Measurements from ENCODE around the gene S100A13. TPM values are rescaled to one million over a fixed set of nuclear protein-coding genes. Genes with fewer than 3 reads are reported as not detected.
"Not testable (repeated sequence)": the region's sequence is repeated elsewhere in the genome, so short reads cannot be mapped to it uniquely, and the experiment has no call there.

Gene S100A13
- total RNA-seq, 1 donor from 2014 or later = 91.7 TPM

DNA sequence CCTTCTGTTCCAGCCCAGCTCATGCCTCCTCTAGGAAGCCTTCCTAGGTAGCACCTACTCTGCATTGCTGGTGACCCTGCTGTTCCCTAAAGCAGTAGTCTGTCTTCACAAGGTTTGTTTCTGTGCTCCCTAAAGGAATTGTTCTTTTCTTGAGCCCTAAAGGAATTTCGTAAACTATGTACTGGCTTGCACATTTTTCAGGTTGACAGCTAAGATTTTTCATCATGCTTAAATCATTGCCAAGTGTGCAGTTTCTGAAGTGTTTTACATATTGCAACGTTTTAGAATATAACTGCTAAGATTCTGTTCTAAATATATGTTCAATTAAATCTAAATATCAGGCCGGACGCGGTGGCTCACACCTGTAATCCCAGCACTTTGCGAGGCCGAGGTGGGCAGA lies 27.5 kb downstream of the S100A13 start:
- no peak for DNase-seq

- DNase-seq = peak; percentile 96
These were observed 28.8 kb downstream of the S100A13 start for GRCh38 chr1:153598309-153599172.

- peak; percentile 59 for DNase-seq
These were observed 30.1 kb downstream of the S100A13 start for GRCh38 chr1:153597206-153597605.

DNA sequence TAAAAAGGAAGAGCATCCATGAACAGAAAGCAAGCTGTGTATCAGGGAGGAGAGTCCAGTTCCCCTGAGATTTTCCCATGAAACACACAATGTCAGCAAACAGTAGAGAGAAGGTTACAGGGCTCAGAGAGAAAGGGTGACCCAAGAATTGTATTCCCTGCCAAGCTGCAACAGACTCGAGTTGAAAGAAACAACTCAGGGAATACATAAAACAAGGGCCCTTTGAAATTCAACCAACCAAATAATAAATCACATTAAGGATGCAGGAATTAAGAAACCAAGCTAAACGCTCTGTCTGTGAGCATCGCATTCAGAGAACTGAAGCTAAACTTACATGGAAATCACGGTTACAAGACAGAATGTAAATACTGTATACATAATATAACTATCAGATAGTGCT lies 34.6 kb downstream of the S100A13 start:
- DNase-seq = no peak

DNA sequence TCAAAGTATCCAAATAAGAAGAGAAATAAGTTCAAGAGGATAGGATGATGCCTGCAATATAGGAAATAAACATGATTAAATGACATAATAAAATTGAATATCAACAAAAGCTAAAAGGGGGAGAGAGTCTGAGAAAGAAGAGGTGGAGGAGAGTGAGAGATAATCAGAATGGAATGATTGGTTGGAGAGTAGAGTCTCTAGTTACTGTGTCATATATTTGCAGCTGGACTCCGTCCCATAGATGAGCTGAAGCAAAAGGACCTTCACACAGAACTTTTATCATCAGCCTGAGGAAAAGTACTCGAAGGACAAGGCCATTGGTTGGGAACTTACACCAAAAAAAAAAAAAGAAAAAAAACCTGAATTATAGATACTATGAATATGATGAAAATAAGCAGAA lies 38.8 kb downstream of the S100A13 start:
- no peak for DNase-seq

DNA sequence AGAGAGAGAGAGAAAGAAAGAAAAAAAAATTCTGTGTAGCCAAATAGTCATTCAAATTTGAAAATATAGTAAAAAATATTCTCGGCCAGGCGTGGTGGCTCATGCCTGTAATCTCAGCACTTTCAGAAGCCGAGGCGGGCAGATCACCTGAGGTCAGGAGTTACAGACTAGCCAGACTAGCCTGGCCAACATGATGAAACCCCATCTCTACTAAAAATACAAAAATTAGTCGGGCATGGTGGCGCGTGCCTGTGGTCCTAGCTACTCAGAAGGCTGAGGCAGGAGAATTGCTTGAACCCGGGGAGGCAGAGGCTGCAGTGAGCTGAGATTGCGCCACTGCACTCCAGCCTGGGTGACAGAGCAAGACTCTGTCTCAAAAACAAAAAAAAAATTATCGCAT lies 39.3 kb downstream of the S100A13 start:
- not testable (repeated sequence) for DNase-seq

GRCh38 chr1:153587314-153587713 lies 40.0 kb downstream of the S100A13 start:
- DNase-seq = peak; percentile 17

DNA sequence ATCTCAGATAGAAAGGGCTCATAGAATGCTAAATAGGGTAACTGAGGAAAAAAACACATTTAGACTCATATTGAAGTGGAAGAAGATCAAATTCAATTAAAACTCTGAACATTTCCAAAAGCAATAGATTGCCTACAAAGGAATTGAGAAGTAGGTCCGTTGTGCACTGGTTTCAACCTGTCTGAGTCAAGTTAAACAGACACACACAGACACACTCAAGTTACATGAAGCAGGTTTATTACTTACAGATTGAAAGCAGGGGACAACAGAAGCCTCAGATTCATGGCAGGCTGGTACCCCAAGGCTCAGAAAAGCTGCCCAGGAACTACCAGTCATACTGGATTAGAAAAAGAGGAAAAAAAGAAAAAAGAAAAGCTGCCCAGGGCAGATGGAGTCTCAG lies 41.0 kb downstream of the S100A13 start:
- DNase-seq = no peak

GRCh38 chr1:153585006-153585405 lies 42.3 kb downstream of the S100A13 start:
- DNase-seq = no peak

- no peak for DNase-seq
These were observed 43.3 kb downstream of the S100A13 start for GRCh38 chr1:153583976-153584375.

DNA sequence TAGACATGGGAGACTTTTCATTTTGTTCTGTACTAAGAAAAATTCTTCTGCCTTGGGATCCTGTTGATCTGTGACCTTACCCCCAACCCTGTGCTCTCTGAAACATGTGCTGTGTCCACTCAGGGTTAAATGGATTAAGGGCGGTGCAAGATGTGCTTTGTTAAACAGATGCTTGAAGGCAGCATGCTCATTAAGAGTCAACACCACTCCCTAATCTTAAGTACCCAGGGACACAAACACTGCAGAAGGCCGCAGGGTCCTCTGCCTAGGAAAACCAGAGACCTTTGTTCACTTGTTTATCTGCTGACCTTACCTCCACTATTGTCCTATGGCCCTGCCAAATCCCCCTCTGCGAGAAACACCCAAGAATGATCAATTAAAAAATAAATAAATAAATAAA lies 43.8 kb downstream of the S100A13 start:
- DNase-seq = not testable (repeated sequence)

GRCh38 chr1:153582836-153583235 lies 44.5 kb downstream of the S100A13 start:
- not testable (repeated sequence) for DNase-seq

DNA sequence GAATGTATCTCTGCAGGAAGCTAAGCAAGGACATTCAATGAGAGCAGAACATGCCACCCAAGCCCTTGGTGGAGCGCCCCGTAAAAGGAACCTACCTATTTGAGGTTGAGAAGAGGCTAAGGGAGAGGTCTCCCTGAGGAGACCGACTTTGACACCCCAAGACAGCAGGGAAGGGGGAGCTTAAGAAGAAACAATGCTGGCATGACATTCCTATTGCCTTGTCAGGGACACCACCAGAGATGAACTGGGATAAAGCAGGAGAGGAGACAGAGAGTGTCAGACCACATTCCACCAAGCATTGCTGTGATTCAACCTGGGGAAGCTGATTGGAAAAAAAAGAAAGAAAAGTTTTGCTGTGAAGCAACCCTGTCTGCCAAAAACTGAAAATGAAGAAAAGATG lies 48.4 kb downstream of the S100A13 start:
- DNase-seq = no peak

DNA sequence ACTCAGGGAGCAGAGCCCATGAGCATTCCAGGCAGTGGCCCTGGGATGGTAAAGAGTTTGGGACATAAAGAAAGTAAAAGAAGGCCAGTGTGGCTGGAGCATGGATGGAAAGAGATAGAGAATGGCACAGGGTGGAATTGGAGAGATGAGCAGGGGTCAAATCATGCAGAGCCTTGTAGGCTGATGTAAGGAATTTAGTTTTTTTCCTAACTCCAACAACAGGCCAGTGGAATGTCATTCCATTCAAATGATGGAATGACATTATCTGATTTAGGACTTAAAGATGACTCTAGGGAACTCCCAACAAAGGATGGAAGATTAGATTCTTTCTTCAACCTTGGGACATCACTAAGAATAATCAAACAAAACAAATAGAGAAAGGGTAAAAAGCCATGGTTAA lies 48.8 kb downstream of the S100A13 start:
- no peak for DNase-seq

DNA sequence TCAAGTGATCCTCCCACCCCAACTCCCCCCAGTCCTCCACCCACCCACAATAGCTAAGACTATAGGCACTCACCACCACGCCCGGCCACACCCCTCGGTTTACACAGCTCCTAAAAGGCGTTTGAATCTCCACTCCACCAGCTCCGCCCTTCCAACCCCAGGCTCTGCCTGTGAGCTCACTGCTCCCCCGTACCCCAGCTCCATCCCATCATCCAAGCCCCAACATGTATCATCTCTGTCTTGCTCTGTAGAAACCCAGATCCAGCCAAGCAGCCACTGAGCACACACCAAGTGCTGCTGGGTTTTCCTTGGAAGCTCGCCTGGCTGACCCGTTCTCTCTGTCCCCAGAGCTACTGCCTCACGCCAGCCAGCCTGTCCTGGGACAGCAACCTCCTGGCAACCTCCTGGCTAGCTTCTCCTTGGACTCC lies 49.7 kb downstream of the S100A13 start:
- no peak for DNase-seq

GRCh38 chr1:153577138-153577537 lies 50.2 kb downstream of the S100A13 start:
- DNase-seq = no peak

DNA sequence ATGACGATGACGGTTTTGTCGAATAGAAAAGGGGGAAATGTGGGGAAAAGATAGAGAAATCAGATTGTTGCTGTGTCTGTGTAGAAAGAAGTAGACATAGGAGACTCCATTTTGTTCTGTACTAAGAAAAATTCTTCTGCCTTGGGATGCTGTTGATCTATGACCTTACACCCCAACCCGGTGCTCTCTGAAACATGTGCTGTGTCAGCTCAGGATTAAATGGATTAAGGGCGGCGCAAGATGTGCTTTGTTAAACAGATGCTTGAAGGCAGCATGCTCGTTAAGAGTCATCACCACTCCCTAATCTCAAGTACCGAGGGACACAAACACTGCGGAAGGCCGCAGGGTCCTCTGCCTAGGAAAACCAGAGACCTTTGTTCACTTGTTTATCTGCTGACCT lies 51.8 kb downstream of the S100A13 start:
- not testable (repeated sequence) for DNase-seq

GRCh38 chr1:153575081-153575491 lies 52.2 kb downstream of the S100A13 start:
- DNase-seq = not testable (repeated sequence)

DNA sequence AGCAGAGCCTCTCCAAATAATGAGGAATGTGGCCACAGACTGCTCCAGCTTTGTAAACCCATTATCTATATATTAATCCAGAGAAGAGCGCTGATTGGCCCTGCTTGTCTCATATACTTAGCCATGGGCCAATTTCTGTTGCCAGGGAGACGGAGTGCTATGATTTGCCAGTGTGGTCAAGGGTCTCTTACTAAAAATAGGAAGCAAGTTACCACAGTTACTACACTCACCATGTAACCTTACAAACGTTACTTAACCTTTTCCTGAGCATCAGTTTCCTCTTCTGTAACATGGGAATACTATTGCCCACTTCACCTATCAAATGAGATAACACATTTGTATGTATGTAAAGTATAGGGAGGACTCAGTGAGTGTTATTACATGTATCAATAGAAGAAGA lies 54.0 kb downstream of the S100A13 start:
- peak; percentile 23 for DNase-seq

DNA sequence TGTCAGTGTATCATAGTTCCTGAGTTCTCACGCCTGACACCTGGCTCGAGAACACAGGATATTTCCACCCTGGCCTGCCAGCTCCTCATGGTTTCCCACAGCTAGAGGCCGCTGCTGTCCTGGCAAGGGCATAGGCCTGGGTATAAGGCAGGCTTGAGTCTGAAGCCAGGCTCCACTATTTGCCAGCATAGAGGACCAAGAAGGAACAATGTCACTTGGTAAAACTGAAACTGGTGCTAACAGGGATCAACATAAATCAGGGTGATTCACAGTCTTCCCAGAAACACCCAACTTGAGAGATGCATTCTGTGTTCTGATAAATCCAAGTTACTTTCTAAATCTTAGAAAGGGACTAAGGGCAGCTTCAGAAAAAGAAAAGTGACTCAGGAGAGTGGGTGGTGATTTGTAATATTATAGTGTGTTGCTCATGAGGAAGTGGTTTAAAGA lies 54.7 kb downstream of the S100A13 start:
- DNase-seq = peak; percentile 96

DNA sequence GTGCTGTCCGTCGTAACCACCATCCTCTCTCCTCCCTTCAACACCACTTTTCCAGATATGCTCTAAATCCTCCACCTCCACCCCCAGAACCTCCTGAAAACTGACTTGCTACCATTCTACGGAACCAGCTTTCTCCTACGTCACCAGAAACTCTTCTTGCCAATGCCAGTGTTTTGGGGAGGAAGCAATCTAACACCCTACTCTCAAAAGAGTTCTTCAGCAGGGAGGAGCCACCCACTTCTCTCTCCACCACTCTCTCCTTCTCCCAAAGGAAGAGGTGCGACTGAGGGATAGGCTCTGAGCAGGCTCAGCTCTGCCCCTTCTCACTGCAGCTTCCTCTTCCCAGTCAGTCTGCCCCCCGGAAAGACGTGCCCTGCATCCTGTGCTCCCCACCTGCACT lies 55.6 kb downstream of the S100A13 start:
- DNase-seq = no peak

GRCh38 chr1:153570874-153571273 lies 56.4 kb downstream of the S100A13 start:
- no peak for DNase-seq

GRCh38 chr1:153569465-153569864 lies 57.8 kb downstream of the S100A13 start:
- DNase-seq = no peak
